ENCODE results near the gene UQCR11. TPM values are rescaled to one million over a fixed set of nuclear protein-coding genes. Genes with fewer than 3 reads are reported as not detected.
A peak's percentile ranks its signal among the peaks of the same experiment; 100 is the strongest.

The UQCR11 gene
- total RNA-seq, 2 experiments from 2014 or later: 86.2 to 187 TPM

GRCh38 chr19:1630811-1631210, 25.5 kb upstream of the UQCR11 start:
- no peak for TF ChIP-seq EZH2phosphoT487 (IDR thresholded peaks at IDR 0.05; ENCODE audit: borderline replicate concordance, low read depth, low read length)
- TF ChIP-seq, protein P1, sequence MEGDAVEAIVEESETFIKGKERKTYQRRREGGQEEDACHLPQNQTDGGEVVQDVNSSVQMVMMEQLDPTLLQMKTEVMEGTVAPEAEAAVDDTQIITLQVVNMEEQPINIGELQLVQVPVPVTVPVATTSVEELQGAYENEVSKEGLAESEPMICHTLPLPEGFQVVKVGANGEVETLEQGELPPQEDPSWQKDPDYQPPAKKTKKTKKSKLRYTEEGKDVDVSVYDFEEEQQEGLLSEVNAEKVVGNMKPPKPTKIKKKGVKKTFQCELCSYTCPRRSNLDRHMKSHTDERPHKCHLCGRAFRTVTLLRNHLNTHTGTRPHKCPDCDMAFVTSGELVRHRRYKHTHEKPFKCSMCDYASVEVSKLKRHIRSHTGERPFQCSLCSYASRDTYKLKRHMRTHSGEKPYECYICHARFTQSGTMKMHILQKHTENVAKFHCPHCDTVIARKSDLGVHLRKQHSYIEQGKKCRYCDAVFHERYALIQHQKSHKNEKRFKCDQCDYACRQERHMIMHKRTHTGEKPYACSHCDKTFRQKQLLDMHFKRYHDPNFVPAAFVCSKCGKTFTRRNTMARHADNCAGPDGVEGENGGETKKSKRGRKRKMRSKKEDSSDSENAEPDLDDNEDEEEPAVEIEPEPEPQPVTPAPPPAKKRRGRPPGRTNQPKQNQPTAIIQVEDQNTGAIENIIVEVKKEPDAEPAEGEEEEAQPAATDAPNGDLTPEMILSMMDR (conservative IDR thresholded peaks at IDR 0.05; ENCODE audit: low read length): no peak
- H3K4me1 ChIP-seq (ENCODE audit: insufficient read depth, low read length, poor library complexity, severe bottlenecking): no peaks in the 10 kb centered on the region
- no TSS peak for BruUV-seq (replicated peaks)
- DNase-seq (ENCODE audit: low spot score): no peak
- intact Hi-C loops (cut with micrococcal nuclease; ENCODE audit: unreplicated experiment): no loop called here
- peaks cover 87% of the 10 kb centered on the region for H3K36me3 ChIP-seq (ENCODE audit: insufficient read depth, low read length)
- no peaks in the 10 kb centered on the region for H3K9me2 ChIP-seq (ENCODE audit: insufficient read depth, low read length)
- H4K20me1 ChIP-seq (ENCODE audit: insufficient read depth, low read length): peaks cover 23% of the 10 kb centered on the region
- CTCF ChIA-PET (ENCODE audit: unreplicated experiment): no interaction called here
- no peak overlapping the region for H3K4me2 ChIP-seq (ENCODE audit: low read length)
- no peak overlapping the region for H3K27ac ChIP-seq (ENCODE audit: low read depth, low read length, poor library complexity, severe bottlenecking)
- peaks cover 63% of the 10 kb centered on the region for H3K79me2 ChIP-seq (ENCODE audit: insufficient read depth, low read depth, low read length)
- H3K9me3 ChIP-seq (ENCODE audit: low read length): no peaks in the 10 kb centered on the region
- no peak overlapping the region for H3K4me3 ChIP-seq (ENCODE audit: low read depth, low read length, poor library complexity, severe bottlenecking)
- no peak overlapping the region for H2AFZ ChIP-seq (ENCODE audit: low read length)
- POLR2A ChIA-PET: no interaction called here

GRCh38 chr19:1630012-1630411, 24.8 kb upstream of the UQCR11 start:
- H3K9me3 ChIP-seq (ENCODE audit: low read length): no peaks in the 10 kb centered on the region
- BruUV-seq (replicated peaks): no TSS peak
- H3K4me3 ChIP-seq (ENCODE audit: low read depth, low read length, poor library complexity, severe bottlenecking): no peak overlapping the region
- peaks cover 55% of the 10 kb centered on the region for H3K79me2 ChIP-seq (ENCODE audit: insufficient read depth, low read depth, low read length)
- no peaks in the 10 kb centered on the region for H3K4me1 ChIP-seq (ENCODE audit: insufficient read depth, low read length, poor library complexity, severe bottlenecking)
- POLR2A ChIA-PET: no interaction called here
- no peak overlapping the region for H3K4me2 ChIP-seq (ENCODE audit: low read length)
- H3K27ac ChIP-seq (ENCODE audit: low read depth, low read length, poor library complexity, severe bottlenecking): peak overlapping the region; percentile 6
- no peak overlapping the region for H2AFZ ChIP-seq (ENCODE audit: low read length)
- H4K20me1 ChIP-seq (ENCODE audit: insufficient read depth, low read length): peaks cover 23% of the 10 kb centered on the region
- no peaks in the 10 kb centered on the region for H3K9me2 ChIP-seq (ENCODE audit: insufficient read depth, low read length)
- CTCF ChIA-PET (ENCODE audit: unreplicated experiment): no interaction called here
- intact Hi-C loops (cut with micrococcal nuclease; ENCODE audit: unreplicated experiment): no loop called here
- H3K36me3 ChIP-seq (ENCODE audit: insufficient read depth, low read length): peaks cover 87% of the 10 kb centered on the region
- TF ChIP-seq, protein P1 (conservative IDR thresholded peaks at IDR 0.05; ENCODE audit: low read length): no peak
- TF ChIP-seq EZH2phosphoT487 (IDR thresholded peaks at IDR 0.05; ENCODE audit: borderline replicate concordance, low read depth, low read length): no peak
- no peak for DNase-seq (ENCODE audit: low spot score)

DNA sequence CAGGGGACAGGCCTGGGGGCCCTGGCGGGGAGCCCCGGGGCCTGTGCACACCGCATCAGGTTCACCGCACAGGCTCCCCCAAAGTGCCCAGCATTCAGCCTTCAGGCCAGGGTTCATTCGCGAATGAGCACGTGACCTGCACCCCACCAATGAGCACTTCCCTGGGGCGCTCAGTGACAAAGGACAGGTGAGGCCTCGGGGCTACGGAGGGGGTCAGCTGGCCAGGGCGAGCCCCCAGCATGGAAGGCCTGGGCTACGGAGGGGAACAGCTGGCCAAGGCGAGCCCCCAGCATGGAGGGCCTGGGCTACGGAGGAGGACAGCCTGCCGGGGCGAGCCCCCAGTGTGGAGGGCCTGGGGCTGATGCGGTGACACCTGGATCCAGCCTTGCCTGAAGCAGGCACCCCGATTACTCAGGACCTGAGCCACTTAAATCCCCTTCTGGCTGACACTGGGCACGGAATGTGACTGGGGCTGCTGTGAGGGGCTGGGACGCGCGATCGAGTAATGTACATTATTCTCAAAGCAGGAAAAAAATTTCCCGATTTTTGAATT, 24.1 kb upstream of the UQCR11 start:
- H3K4me3 ChIP-seq (ENCODE audit: low read depth, low read length, poor library complexity, severe bottlenecking): no peak overlapping the region
- no TSS peak for BruUV-seq (replicated peaks)
- H3K79me2 ChIP-seq (ENCODE audit: insufficient read depth, low read depth, low read length): peaks cover 48% of the 10 kb centered on the region
- no peak overlapping the region for H3K4me2 ChIP-seq (ENCODE audit: low read length)
- POLR2A ChIA-PET: no interaction called here
- no peak overlapping the region for H3K27ac ChIP-seq (ENCODE audit: low read depth, low read length, poor library complexity, severe bottlenecking)
- no peaks in the 10 kb centered on the region for H3K9me3 ChIP-seq (ENCODE audit: low read length)
- peaks cover 87% of the 10 kb centered on the region for H3K36me3 ChIP-seq (ENCODE audit: insufficient read depth, low read length)
- H2AFZ ChIP-seq (ENCODE audit: low read length): no peak overlapping the region
- no peak for DNase-seq (ENCODE audit: low spot score)
- intact Hi-C loops (cut with micrococcal nuclease; ENCODE audit: unreplicated experiment): no loop called here
- CTCF ChIA-PET (ENCODE audit: unreplicated experiment): no interaction called here
- H3K4me1 ChIP-seq (ENCODE audit: insufficient read depth, low read length, poor library complexity, severe bottlenecking): no peaks in the 10 kb centered on the region
- peaks cover 23% of the 10 kb centered on the region for H4K20me1 ChIP-seq (ENCODE audit: insufficient read depth, low read length)
- TF ChIP-seq EZH2phosphoT487 (IDR thresholded peaks at IDR 0.05; ENCODE audit: borderline replicate concordance, low read depth, low read length): no peak
- TF ChIP-seq, protein P1 (conservative IDR thresholded peaks at IDR 0.05; ENCODE audit: low read length): no peak
- no peaks in the 10 kb centered on the region for H3K9me2 ChIP-seq (ENCODE audit: insufficient read depth, low read length)
